ENCODE data around the gene AHDC1. TPM values are rescaled to one million over a fixed set of nuclear protein-coding genes. Genes with fewer than 3 reads are reported as not detected.

Gene AHDC1
- total and polyA plus RNA-seq, 2 of the 13 experiments (the other 11 are each of a cell fraction or from before 2014, with no cell fraction given): 1.0 to 2.7 TPM

- TF ChIP-seq SETDB1 (CRISPR knock-in tag; IDR thresholded peaks at IDR 0.05; ENCODE audit: borderline replicate concordance) (no peak), CC2D1A (CRISPR knock-in tag; IDR thresholded peaks at IDR 0.05) (no peak), ZNF687 (CRISPR knock-in tag; IDR thresholded peaks at IDR 0.05) (peak; percentile 96), ZBTB46 (CRISPR knock-in tag; IDR thresholded peaks at IDR 0.05; ENCODE audit: borderline replicate concordance) (no peak; the same call in 1 of the 2 replicates), ZNF205 (CRISPR knock-in tag; IDR thresholded peaks at IDR 0.05) (peak; percentile 68), ZNF558 (CRISPR knock-in tag; IDR thresholded peaks at IDR 0.05; ENCODE audit: borderline replicate concordance) (no peak), CBX5 (CRISPR knock-in tag; IDR thresholded peaks at IDR 0.05; ENCODE audit: borderline replicate concordance) (peak; percentile 77; the same call in 1 of the 2 replicates), ATM (IDR thresholded peaks at IDR 0.05; ENCODE audit: borderline replicate concordance) (no peak), ZBTB4 (CRISPR knock-in tag; IDR thresholded peaks at IDR 0.05; ENCODE audit: borderline replicate concordance) (peak; percentile 56; the same call in 1 of the 2 replicates), FOXP1 (IDR thresholded peaks at IDR 0.05) (no peak), FOXP1 (CRISPR knock-in tag; IDR thresholded peaks at IDR 0.05) (peak; percentile 77), AKAP8 (CRISPR knock-in tag; IDR thresholded peaks at IDR 0.05) (no peak), DMTF1 (CRISPR knock-in tag; IDR thresholded peaks at IDR 0.05) (no peak), NFKBIZ (CRISPR knock-in tag; IDR thresholded peaks at IDR 0.05) (0 out of 2 replicates have a peak, but pooled peaks have one; percentile 38), HNRNPH1 (optimal IDR thresholded peaks at IDR 0.05; ENCODE audit: low read depth, low read length) (no peak), RARA (CRISPR knock-in tag; IDR thresholded peaks at IDR 0.05) (peak; percentile 93)
Measured at GRCh38 chr1:27563591-27564471, 40.1 kb downstream of the AHDC1 start (continued).

Data from HepG2 (cell line).